Occipital lobe (tissue), 2 donors: Measurements from ENCODE around the gene IQSEC1. TPM values are rescaled to one million over a fixed set of nuclear protein-coding genes. Genes with fewer than 3 reads are reported as not detected.

Experiments used
- DNase-seq: peaks from one replicate; lab custom pipeline; 2025; lab: John Stamatoyannopoulos, UW
- total RNA-seq: library from RNA; depleted of rRNA; stranded (reverse); fragments of >200 nt; gene quantifications from one replicate; pipeline ENCODE4 v1.2.3, GENCODE V29; 2014

Gene IQSEC1
- total RNA-seq, 1 donor from 2014 or later: 14.3 TPM

DNA sequence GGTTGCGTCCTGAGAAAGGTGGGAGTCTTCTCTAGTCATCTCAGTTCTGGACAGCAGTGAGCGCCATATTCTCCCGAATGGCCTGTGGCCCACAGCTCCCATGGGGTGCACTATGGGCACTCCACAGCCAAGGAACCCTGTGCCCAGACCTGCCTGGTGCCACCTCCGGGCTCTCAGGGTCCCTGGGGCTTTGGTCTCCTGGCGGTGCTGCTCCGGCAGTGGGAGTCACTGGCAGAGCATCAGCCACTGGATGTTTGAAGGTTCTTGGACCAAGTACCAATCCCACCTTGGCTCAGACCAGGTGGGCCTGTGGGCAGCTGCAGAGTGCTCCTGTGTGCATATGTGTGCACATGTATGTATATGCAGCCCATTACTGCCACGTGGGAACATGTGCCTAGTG is 163.5 kb downstream of the IQSEC1 start:
- DNase-seq: no peak

- DNase-seq: no peak
Measured at GRCh38 chr3:12908859-12909258, 164.4 kb downstream of the IQSEC1 start.

DNA sequence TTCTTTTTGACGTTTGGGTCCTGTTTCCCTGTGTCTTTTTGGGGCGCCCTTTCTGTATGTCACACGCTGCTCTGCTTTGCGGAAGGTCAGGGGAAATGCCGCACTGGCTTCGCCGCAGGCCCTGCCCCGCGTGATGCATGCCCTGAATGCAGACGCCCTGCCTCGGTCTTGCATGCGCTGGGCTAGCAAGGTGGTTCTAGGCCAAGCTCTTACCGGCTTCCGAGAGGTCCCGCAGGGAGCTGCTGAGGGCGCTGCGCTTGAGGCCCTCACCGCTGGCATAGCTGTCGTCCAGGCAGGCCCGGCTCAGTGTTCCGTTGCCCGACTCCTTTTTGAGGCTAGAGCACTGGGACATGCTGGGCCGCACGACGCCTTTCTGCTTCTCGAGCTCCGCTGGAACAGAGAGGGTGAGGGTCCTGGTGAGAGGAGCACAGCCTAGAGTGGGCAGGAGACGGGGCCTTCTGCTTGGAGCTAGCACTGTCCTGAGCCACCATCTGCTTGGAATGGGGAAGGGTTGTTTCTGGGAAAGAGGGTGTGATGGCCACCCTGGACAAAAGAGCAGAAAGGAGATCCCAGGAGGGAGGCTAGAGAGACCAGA is 165.0 kb downstream of the IQSEC1 start:
- DNase-seq: no peak

DNA sequence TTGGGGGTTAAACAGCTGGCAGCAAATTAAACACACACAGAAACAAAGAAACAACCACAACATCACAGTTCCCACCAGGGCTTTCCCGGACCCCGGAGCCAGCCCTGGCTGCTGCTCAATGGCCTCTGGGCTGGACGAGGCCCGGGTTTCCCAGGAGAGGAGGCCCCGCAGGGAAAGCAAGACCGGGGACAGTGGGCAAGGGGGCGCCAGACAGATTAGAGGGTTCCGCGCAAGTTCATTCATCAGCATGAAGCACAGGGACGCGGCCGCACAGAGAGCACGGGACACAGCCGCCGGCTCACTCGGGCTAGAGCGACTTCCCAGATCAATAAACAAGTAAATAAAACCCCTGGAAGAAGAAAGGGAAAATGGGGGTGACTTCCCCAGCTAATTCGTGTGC is 165.5 kb downstream of the IQSEC1 start:
- no peak for DNase-seq

DNA sequence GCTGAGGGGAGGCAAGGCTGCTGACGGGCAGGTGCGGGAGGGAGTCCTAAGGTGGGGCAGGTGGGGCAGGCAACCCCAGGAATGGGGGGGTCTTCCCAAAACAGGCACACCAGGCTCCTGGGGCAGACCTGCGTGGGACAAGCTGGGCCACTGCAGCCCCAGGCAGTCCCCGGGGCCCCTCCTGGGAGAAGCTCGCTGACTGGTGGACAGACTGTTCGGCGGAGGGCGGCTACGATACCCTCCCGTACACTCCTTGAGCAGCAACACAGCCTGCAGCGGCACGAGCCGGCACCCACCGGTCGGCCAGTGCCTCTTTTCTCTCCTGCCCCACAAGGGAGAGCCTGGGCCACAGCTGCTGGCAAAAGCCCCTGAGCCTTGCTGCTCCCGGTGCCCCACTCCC is 165.9 kb downstream of the IQSEC1 start:
- DNase-seq: no peak

GRCh38 chr3:12906916-12907290 is 166.3 kb downstream of the IQSEC1 start:
- DNase-seq: no peak

GRCh38 chr3:12906141-12906915 is 166.9 kb downstream of the IQSEC1 start:
- no peak for DNase-seq

DNA sequence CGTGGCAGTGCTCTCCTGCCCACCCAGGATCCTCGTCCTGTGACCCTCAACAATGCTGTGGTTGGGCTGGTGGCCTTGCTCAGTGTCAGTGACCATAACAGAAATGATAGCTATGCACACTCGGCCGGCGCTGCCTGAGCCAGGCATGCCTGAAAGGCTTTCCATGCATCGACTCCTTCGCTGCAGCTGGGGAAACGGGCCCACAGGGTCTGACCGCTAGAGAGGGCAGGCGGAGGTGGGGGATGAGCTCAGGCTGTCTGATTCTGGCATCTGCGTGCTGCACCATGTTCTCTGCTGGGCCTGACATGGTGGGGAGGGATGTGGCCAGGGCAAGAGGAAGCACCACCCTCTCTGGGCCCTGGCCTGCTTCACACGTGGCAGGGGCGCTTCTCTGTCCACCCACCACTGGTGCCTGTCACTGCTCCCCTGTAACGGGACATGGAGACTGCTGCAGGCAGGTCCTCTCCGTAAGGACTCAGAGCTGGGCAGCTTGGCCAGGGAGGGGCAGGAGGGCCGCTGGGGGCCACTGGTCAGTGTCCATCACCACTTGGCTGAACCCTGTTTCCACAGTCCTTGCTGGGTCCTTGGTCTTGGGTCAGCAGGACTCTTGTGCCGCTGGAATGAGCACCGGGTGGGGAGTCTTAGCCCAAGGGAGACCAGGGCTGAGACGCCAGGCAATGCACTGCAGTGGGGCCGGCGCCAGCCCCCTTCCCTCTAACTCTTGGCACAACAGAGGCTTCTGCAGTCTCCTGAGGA is 167.7 kb downstream of the IQSEC1 start:
- no peak for DNase-seq

DNA sequence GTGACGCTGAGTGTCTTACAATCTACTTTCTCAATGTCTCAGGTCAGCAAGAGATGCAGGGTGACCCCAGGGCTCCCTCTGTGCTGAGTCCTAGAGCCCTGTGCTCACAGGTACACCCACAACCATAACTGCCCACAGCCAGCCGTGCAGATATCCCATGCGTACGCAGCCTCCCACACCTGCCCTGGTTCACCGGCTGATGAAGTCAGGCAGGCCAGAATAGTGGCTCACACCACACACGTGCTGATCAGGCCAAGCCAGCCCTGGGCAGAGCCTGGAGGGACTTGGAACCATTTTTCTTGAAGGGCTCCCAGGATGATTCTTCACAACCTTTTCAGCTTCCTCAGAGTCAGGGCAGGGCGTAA is 168.3 kb downstream of the IQSEC1 start:
- DNase-seq: no peak

- no peak for DNase-seq
Measured at GRCh38 chr3:12903881-12904280, 169.3 kb downstream of the IQSEC1 start.

- DNase-seq: no peak
Measured at GRCh38 chr3:12903000-12903800, 170.0 kb downstream of the IQSEC1 start.

DNA sequence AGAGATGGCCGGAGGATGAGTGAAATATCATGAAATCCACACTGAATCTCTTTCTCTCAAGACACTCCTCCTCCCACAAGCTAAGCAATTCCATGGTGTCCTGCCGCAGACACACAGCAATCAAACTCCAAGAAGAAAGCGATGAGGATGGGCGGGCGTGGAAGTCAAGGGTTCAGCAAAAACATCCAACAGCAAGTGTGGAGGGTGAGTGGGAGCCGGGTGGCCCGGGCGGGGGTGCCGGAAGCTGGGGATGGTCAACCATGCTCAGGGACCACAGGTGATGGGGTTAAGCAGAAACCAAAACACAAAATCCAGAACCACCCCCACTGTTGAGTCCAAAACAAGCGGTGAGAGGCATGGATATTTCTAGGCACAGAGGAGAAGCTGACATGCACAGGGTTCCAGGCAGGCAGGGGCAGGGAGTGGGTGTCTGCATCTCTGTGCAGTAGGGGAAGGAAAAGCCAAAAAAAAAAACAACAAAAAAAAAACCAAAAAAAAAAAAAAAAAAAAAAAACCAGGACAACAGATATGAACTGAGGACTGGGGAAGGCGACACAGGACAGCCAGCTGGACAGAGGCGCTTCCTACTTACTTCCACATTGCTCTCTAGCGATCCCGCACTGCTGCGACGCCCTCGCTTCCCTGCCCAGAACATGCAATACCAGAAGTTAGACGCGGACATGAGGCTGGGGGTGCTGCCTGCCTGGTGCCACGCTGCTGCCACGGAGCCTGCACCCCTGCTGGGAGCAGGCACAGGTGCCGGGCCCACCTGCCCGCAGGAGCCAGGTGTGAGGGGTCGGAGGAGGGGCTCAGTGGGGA is 170.8 kb downstream of the IQSEC1 start:
- no peak for DNase-seq

- no peak for DNase-seq
Measured at GRCh38 chr3:12901623-12902045, 171.6 kb downstream of the IQSEC1 start.

DNA sequence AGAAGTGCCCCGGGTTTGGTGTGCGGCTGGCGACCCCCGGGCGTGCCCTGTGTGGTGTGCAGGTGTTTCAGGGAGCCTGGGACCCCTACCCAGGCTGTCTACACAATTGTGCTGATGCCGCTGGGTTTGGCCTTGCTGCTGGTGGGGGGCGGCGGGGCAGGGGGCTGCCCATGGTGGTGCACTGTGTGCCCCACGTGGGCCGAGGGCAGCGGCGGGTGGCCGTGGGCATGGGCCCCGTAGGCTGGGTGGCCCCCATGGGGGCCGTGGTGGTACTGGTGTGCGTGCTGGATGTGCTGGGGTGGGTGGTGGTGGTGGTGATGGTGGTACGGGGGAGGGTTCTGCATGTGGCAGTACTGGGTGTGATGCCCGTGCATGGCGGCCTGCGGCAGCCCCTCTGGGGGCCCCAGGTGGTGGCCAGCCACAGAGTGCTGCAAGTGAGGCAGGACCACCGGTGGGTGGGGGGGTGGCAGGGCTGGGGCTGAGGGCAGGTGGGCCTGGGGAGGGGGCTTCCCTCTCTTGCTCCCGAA is 172.3 kb downstream of the IQSEC1 start:
- DNase-seq: no peak

GRCh38 chr3:12898965-12899755 is 174.1 kb downstream of the IQSEC1 start:
- DNase-seq: no peak

- DNase-seq: no peak
Measured at GRCh38 chr3:12898290-12898964, 174.8 kb downstream of the IQSEC1 start.

GRCh38 chr3:12897381-12898289 is 175.6 kb downstream of the IQSEC1 start:
- DNase-seq: no peak
